D341Med (cell line): ENCODE data around the gene SLC37A1.
"Not testable (repeated sequence)": the region's sequence is repeated elsewhere in the genome, so short reads cannot be mapped to it uniquely, and the experiment has no call there.

Experiments used
- DNase-seq: peaks from one replicate; pipeline ENCODE4 v3.0.0; 2012; ENCODE audit warnings: low spot score

Gene SLC37A1

DNA sequence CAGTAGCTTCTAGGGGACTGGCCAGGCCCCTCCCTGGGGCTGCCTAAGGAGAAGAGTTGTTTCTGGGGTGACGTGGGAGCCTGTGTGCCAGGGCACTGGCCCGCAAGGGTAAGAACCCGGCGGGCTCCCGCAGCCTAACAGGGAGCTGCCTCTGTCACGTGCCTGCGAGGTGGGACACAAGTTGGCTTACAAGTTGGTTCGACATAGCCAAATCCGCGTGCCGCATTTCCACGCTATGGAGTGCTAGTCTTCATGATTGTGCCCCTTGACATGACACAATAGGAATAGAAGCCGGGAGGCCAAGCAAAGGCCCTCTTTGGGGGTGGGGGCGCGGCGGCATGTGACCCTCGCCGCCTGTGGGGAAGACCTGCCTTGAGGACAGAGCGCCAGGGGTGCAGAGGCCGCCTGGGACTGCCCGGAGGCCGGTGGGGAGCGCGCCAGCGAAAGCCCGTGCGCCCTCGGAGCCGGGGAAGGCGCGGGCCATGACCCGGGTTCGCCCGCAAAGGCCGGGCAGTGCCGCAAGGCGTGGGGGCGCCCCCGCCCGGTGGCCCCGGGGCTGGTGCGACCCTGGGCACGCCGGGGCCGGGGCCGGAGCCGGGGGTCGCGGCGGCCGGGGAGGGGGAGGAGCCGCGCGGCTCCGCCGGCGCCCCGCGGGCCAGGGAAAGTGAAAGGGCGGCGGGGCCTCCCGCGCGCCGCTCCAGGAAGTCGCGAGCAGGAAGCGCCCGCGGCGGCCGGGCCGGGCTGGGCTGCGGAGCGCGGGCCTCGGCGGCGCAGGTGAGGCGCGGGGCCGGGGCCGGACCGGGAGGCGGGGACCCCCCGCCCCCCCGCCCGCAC, at the start of gene SLC37A1:
Gene SLC37A1 (plus strand): TSS at position 702 of the 834 bp plus-strand sequence. CDS start 4,603 bp downstream, outside the sequence.
- DNase-seq: peak; percentile 81

GRCh38 chr21:42463861-42464515, 49.7 kb upstream of the SLC37A1 start:
- DNase-seq: no peak

- no peak for DNase-seq
These were observed 48.4 kb upstream of the SLC37A1 start for GRCh38 chr21:42465008-42465802.

GRCh38 chr21:42465803-42466127, 47.9 kb upstream of the SLC37A1 start:
- no peak for DNase-seq

DNA sequence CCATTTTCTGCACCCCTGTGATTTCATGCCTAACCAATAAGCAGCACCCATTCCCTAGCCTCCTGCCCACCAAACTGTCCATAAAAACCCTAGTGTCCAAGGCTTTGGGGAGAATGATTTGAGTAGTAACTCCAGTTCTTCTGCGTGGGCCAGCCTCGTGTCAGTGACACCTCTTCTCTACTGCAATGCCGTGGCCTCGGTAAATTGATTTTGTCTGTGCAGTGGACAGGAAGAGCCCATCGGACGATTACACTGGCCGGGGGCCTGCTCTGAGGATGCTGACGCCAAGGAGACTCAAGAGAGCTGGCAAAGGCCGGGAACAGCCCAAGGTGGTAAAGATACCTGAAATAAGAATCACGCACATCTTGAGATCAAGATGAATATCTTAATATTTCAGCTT, 47.0 kb upstream of the SLC37A1 start:
- DNase-seq: no peak

GRCh38 chr21:42467140-42467983, 46.3 kb upstream of the SLC37A1 start:
- DNase-seq: no peak

DNA sequence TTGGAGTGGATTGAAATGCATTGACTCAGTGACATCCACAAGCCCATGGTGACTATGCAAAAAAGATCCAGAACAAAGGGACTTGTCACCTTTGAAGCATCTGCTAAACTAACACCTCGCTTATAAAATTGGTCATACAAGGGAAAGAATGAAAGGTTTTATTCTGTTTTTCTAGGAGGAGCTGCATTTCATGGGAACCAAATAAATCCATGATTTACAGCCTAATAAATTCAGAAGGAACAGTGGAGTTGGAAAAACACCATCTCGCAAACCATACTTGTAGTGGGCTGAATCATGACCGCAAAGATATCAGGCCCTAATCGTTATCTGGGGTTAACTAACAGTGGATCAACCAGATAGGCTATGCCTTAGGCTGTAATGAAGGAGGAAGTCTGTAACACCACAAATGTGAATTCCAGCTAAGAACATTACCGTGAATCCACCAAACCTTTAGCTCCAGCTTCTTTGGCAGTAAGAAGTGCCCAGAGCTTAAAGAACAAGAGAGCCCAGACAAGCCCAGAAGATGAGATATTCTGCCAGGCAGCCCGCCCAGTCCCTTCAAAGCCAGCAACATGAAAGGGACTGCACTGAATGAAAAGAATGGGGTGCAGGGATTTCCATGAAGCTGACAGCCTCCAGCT, 45.0 kb upstream of the SLC37A1 start:
- DNase-seq: no peak

DNA sequence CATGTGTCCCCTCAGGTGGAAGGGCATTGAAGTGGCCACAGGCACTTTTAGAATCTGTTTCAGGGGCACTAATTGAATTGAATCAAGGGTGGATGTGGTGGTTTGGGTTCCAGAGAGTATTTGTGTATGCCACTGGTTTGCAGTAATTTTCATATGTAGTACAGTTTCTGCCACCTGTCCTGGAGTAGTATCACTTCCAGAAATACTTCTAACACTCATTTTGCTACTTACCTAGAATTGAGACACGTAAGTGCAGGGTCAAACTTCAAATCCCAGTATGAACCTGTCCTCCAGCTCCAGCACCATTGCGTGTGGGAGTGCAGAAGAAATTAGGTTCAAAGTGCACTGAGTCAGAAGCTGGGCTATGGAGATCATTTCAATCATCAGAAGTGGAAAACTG, 44.4 kb upstream of the SLC37A1 start:
- no peak for DNase-seq

- DNase-seq: not testable (repeated sequence)
These were observed 43.9 kb upstream of the SLC37A1 start for GRCh38 chr21:42469726-42470125.

- no peak for DNase-seq
These were observed 42.4 kb upstream of the SLC37A1 start for GRCh38 chr21:42471206-42471605.

DNA sequence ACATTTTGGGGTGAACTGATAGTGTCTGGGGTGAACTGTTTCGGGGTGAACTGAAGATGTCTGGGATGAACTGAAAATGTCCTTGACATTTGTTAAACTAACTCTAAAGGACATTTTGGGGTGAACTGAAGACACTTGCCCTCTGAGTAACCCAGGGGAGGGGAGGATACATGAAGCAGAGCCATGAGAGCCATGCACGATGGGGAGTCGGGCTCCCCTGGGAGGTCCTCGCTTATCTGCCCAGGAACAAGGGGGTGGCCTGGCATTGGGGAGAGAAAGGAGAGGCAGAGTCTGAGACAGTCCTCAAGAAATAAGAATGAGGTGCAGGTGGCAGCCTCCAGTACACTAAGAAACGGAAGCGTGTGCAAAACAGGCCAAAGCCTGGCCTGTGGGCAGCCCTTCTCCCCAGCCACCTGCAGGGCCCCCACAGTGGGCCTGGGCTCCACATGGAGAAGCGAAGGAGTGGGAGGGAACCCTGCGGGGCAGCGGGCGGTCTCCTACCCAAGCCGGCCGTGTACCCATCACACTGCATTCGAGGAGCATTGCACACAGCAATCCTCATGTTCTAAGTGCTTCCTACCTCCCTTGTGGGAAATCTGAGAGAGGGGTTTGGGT, 41.8 kb upstream of the SLC37A1 start:
- DNase-seq: no peak

DNA sequence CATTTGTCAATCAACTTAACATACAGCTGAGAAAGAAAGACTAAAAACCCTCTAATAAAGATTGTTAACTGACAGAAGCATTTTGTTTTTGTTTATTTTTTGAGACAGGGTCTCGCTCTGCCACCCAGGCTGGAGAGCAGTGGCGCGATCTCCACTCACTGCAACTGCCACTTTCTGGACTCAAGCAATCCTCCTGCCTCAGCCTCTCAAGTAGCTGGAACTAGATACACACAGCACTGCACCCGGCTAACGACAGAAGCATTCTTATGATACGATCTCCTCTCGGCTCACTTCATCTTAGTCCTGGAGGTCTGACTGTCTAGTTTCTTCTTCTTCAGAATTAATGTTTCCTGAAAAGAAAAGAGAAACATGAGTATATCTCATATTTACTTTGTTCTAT, 41.1 kb upstream of the SLC37A1 start:
- DNase-seq: no peak

- DNase-seq: no peak
These were observed 40.1 kb upstream of the SLC37A1 start for GRCh38 chr21:42473498-42474042.

DNA sequence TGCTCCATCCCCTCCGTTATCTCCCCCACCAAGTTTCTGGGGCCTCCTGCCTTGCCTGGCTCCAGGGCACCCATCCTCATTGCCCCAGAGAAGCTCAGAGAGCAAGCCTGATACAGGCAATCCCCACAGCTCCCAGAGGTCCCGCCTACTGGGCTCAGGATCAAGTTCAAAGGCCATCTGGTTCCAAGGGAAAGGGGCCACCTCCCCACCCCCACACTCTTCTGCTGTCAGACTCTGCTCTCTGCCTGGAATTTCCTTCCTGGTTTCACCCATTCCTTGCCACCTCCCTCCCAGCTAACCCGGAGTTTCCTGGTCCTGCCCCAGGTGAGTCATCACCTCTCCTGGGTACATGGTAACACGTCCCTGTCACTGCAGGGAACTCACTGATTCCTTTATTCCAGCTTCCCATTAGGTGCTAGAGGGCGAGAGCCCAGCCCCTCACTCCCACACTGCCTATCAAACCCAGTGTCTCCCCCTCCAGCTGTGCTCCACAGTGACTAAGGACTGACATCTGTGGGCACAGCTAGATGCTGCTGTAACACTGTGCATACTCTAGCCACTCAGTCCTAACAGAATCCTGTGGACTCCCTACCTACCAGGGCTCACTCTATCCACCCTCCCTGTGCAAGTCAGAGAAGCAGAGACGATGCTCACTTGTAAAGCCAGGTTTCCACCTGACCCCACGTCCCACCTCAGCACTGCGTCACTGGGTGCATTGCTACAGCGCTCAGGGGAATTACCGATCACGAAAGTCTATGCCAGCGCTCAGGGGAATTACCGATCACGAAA, 39.4 kb upstream of the SLC37A1 start:
- no peak for DNase-seq

DNA sequence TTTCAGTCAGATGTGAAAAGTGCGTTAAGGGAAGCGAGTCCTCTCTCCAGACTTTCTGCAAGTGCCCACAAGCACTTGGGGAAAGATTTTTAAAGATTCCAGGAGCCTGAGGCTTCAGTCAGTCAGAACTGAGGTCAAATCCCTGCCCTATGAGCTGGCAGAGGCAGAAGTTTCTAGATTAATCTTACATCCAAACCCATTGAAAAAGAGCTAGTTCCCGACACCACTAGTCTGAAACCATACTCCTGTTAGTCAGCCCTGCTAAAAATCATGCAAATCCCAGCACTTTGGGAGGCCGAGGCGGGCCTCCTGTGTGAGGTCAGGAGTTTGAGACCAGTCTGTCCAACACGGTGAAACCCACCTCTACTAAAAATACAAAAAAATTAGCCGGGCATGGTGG, 38.6 kb upstream of the SLC37A1 start:
- no peak for DNase-seq

DNA sequence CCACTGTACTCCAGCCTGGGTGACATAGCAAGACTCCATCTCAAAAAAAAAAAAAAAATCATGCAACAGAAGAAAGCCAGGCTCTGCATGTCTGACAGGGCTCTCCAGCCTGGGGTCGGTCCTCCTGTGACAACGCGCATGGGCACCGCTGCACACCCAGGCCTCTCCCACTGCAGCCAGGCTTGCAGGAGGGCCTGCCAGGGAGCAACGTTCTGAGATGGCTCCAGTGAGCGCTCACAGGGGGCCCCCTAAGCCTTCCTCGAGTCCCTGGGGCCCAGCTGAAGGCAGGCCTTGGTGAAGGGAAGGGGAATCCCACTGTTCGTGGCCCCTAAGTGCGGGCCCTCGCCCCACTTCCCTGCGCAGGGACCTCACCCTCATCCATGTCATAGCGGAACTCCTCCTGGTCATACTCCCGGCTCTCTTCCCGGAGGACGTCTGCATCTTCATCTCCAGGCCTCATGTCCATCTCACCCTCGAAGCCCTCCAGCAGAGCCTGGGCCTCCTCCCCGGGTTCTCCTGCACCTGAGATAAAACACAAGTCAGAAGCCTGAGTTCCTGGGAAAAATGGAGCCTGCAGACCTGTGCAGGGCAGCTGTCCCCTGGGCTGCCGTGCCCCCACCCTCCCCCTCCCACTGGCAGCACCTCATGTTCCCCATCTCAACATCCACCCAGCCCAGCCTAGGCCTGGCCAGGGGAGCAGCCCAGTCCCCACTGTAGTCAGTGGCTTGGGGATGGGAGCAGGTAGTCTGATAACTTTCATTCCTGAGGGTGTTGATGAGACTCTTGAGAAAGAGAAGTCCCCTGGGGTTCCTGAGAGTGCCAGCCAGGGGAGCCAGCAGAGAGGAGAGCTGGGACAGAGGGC, 37.9 kb upstream of the SLC37A1 start:
- no peak for DNase-seq

GRCh38 chr21:42476388-42477331, 37.0 kb upstream of the SLC37A1 start:
- DNase-seq: peak; percentile 15

DNA sequence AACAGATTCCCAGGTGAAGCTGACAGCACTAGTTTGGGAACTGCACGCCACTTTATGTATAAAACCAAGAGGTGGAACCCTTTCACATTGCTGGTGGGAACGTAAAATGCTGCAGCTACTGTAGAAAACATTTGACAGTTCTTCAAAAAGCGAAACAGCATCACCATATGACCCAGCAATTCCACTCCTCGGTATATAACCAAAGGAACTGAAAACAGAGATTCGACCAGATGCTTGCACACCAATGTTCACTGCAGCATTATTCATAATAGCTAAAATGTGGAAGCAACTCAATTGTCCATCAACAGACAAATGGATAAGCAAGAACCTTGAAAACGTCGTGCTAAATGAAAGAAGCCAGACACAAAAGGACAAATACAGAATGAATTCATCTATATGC, 35.1 kb upstream of the SLC37A1 start:
- no peak for DNase-seq
